WI38 (cell line): ENCODE measurements around the gene CCDC172.

ENCODE experiments used
- H3K4me3 ChIP-seq: 2 replicates; pipeline ENCODE4 v1.5.1; 2011; ENCODE audit warnings: low read depth, mild to moderate bottlenecking, control low read depth, low read length
- TF ChIP-seq, protein P1 (sequence below): IDR thresholded peaks from 2 replicates; pipeline ENCODE4 v1.5.1; 2012; ENCODE audit warnings: low read depth, mild to moderate bottlenecking, control low read depth, low read length

Gene CCDC172

DNA sequence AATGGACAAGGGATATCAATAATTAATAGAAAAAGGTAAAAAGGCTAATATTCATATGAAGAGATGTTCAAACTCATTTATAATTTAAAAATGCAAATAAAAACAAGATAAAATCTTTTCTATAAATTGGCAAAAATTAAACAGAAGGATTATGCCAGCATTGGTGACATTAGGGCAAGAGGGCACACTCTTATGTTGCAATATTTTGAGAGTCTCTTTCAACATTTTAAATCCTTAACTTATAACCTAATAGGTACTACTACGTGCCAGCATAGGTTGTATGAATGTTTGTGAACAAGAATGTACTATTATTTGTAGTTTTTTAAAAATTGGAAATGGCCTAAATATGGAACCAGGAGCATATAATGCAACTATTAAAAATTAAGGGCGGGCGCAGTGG, 78.6 kb downstream of the CCDC172 start:
- TF ChIP-seq, protein P1, sequence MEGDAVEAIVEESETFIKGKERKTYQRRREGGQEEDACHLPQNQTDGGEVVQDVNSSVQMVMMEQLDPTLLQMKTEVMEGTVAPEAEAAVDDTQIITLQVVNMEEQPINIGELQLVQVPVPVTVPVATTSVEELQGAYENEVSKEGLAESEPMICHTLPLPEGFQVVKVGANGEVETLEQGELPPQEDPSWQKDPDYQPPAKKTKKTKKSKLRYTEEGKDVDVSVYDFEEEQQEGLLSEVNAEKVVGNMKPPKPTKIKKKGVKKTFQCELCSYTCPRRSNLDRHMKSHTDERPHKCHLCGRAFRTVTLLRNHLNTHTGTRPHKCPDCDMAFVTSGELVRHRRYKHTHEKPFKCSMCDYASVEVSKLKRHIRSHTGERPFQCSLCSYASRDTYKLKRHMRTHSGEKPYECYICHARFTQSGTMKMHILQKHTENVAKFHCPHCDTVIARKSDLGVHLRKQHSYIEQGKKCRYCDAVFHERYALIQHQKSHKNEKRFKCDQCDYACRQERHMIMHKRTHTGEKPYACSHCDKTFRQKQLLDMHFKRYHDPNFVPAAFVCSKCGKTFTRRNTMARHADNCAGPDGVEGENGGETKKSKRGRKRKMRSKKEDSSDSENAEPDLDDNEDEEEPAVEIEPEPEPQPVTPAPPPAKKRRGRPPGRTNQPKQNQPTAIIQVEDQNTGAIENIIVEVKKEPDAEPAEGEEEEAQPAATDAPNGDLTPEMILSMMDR: no peak
- H3K4me3 ChIP-seq: no peak overlapping the region

DNA sequence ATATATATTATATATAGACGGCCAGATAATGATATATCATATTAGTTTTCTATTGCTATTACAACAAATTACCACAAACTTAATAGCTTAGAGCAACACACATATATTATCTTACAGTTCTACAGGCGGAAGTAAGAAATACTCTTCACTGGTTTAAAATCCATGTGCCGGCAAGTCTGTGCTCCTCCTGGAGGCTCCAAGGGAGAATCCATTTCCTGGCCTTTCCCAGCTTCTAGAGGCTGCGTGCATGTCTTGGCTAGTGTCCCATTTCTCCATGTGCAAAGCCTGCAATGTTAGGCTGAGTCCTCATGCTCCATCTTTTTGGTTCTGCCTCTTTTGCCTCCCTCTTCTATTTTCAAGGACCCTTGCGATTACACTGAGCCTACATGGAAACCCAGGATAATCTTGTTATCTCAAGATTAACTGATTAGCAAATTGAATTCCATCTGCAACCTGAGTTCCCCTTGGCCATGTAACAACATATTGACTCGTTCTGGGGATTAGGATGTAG, 79.5 kb downstream of the CCDC172 start:
- TF ChIP-seq, protein P1: no peak

DNA sequence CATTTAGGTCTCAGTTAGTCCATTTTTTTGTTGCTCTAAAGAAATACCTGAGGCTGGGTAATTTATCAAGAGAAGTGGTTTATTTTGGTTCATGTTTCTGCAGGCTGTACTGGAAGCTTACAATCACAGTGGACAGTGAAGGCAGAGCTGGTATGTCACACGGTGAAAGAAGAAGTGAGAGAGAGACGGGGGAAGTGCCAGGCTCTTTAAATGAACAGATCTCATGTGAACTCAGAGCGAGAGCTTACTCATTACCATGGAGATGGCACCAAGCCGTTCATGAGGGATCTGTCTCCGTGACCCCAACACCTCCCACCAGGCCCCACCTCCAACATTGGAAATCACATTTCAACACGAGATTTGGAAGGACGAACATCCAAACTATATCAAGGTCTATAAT, 84.5 kb downstream of the CCDC172 start:
- TF ChIP-seq, protein P1: no peak
- H3K4me3 ChIP-seq: no peak overlapping the region

More for the DNA sequence above, 79.5 kb downstream of the CCDC172 start:
- H3K4me3 ChIP-seq: no peak overlapping the region

DNA sequence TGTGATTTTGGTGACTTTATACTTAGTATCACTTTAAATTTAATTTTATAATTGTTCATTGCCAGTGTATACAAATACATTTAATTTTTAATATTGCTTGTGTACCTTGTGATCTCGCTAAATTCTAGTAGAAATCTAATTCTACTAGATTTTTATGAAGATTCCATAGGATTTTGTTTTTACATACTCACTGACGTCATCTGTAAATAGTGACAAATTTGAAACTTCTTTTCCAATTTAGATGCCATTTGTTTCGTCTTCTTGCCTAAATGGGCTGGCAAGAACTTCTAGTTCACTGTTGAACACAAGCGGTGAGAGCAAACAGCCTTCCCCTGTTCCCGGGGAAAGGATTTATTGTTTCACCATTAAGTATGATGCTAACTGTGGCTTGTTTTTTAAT, 86.1 kb downstream of the CCDC172 start:
- no peak overlapping the region for H3K4me3 ChIP-seq
- TF ChIP-seq, protein P1: no peak

DNA sequence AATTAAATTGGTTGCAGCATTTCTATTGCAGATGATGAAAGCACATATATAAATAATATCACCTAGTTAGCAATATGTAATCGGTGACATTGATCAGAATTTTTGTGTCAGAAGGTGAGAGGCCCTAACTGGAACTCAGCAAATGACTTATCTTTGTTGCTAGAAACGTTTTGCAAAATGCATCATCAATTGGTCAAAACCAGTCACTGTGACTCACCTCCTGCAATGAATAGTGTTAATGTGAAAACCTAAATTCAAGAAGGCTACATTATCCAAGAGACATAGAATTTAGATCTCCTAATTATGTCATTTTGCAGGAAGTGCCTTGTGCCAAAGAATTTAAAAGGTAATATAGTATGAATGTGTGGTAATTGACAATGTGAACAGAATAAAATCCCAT, 93.6 kb downstream of the CCDC172 start:
- TF ChIP-seq, protein P1: no peak
- no peak overlapping the region for H3K4me3 ChIP-seq

DNA sequence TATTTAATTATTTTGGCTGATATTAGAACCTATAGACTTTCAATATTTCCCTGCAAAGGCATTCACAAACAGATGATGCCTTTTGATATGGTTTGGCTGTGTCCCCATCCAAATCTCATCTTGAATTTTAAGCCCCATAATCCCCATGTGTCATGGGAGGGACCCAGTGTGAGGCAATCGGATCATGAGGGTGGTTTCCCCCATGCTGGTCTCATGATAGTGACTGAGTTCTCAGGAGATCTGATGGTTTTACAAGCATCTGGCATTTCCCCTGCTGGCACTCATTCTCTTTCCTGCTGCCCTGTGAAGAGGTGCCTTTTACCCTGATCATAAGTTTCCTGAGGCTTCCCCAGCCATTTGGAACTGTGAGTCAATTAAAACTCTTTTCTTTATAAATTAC, 94.1 kb downstream of the CCDC172 start:
- no peak overlapping the region for H3K4me3 ChIP-seq
- TF ChIP-seq, protein P1: no peak

DNA sequence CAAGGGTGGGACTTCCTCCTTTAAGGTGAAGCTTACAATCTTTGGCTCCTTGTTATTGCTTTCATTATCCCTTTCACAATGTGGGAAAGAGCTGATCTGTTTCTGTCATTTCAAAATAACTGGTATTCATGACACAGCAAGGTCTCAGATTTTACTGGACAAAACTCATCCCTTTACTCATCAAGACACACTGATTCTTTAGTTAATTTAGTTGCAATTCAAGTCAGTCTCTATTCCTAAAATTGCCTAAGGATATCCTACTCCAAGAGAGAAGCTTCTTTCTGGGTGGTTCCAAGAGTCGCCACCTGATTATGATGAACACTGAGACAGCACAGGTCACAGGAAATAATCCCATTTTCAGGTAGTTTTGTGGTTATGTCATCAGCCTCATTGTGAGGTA, 97.6 kb downstream of the CCDC172 start:
- TF ChIP-seq, protein P1: no peak

More for the DNA sequence above, 97.6 kb downstream of the CCDC172 start:
- no peak overlapping the region for H3K4me3 ChIP-seq
